ENCODE results near the gene MARCHF10. TPM values are rescaled to one million over a fixed set of nuclear protein-coding genes. Genes with fewer than 3 reads are reported as not detected.

The MARCHF10 gene
- total RNA-seq, 2 donors from 2014 or later = 0.13 TPM; not detected in 1

- no peaks in the 10 kb centered on the region for H3K9me3 Mint-ChIP-seq
- no peak overlapping the region for H3K27ac Mint-ChIP-seq
- H3K27me3 Mint-ChIP-seq = peaks cover 8% of the 10 kb centered on the region
- H3K4me3 Mint-ChIP-seq = no peak overlapping the region
- ATAC-seq (replicated peaks) = no peak
- H3K4me1 Mint-ChIP-seq = peaks cover 8% of the 10 kb centered on the region
- no peaks in the 10 kb centered on the region for H3K36me3 Mint-ChIP-seq (ENCODE audit: low read depth)
Measured at GRCh38 chr17:62716834-62717588, 91.1 kb downstream of the MARCHF10 start.

- no peak for ATAC-seq (replicated peaks)
- H3K27ac Mint-ChIP-seq = no peak overlapping the region
- H3K9me3 Mint-ChIP-seq = no peaks in the 10 kb centered on the region
- no peaks in the 10 kb centered on the region for H3K36me3 Mint-ChIP-seq (ENCODE audit: low read depth)
- H3K4me3 Mint-ChIP-seq = no peak overlapping the region
- H3K27me3 Mint-ChIP-seq = peaks cover 8% of the 10 kb centered on the region
- H3K4me1 Mint-ChIP-seq = peaks cover 8% of the 10 kb centered on the region
Measured at GRCh38 chr17:62715882-62716390, 92.2 kb downstream of the MARCHF10 start.

DNA sequence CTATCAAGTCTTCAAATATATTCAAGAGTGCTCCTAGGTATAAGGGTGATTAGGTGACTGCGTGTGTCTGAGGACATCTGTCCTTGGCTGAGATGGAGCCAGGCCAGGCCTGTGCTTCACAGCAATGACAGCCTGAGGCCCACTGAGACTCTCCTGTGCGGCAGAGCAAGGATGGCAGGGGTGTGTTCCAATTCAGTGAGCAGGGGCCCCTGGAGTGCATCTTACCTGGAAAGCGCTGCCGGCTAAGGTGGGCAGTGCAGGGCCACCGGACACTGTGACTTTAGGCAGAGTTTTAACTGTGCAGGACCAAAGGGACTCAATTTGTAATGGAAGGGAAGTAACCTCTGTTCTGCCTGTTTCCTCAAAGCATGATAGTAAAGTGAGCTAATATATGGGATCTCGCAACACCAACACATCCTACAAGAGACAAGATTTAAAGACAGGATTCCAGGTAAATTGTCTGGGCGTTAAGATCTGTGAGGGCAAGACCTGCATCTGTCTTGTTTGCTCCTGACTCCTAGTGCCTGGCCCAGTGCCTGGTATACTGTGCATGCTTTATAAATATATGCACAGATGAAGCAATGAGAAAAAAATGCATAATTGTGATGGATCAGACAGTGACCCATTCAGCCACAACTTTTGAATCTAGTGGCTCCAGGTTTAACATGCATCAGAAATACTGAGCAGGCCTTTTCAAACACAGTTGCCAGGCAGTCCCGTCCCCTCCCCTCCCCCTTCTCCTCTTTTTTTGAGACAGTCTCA lies 93.9 kb downstream of the MARCHF10 start:
- Mint-ChIP-seq H3K4me3 (no peak overlapping the region), H3K27ac (no peak overlapping the region), H3K36me3 (ENCODE audit: low read depth) (no peaks in the 10 kb centered on the region), H3K27me3 (no peaks in the 10 kb centered on the region), H3K9me3 (no peaks in the 10 kb centered on the region), H3K4me1 (no peaks in the 10 kb centered on the region)
- ATAC-seq (replicated peaks) = no peak

DNA sequence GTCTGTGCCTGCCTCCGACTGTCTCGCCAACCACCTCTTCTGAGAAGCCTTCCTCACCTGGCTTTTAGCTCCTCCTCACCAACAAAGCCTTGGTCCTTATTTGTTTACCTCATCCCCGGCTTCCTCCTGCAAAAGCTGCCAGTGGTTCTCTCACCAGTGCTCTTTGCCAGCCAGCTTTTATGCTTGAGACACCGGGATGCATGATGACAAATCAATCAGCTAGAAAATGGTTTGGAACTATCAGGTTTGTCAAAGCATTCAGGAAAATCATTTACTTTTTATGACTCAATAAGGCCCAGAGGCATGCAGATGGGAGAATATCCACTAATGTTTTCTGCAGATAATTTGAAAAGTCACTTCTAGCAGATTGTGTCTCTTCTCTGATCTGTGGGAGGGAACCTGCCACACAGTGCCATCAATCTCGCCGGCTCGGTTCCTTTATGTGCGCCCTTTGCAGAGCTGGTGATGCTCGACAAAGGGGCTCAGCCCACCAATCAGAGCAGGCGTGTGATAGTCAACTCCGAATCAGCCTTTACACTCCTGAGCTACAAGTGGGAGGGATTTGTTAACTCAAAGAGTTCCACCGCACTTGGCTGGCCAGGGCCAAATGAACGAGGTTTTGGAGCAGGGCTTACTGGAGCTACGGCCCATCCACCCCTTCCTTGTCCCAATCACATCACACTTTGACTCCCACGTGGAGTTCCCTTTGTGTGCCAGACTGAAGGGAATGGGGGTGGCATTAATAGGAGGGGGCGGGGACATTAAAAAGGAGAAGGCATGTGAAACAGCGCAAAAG lies 94.8 kb downstream of the MARCHF10 start:
- no peaks in the 10 kb centered on the region for H3K9me3 Mint-ChIP-seq
- H3K36me3 Mint-ChIP-seq (ENCODE audit: low read depth) = no peaks in the 10 kb centered on the region
- H3K27ac Mint-ChIP-seq = no peak overlapping the region
- no peaks in the 10 kb centered on the region for H3K4me1 Mint-ChIP-seq
- no peak for ATAC-seq (replicated peaks)
- H3K27me3 Mint-ChIP-seq = no peaks in the 10 kb centered on the region
- no peak overlapping the region for H3K4me3 Mint-ChIP-seq

DNA sequence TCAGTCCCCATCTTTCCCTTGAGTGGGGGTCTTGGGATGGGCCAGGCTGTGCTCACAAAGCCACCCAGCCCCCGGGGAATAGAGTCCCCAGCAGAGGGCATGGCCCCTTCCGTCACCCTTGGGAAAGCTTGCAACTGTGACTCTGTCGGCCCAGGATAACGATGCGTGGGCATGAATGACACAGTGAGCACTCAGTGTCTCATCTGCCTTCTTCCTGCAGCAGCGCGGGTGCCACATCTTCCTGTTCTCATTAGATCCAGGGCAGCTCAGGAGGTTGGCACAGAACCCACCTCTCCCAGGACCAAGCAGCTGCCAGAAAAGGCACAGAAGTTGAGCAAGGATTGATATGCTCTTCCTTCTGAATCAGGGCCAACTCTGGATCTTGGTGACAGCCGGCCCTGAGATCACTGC lies 95.9 kb downstream of the MARCHF10 start:
- no peaks in the 10 kb centered on the region for H3K9me3 Mint-ChIP-seq
- ATAC-seq (replicated peaks) = no peak
- no peak overlapping the region for H3K27ac Mint-ChIP-seq
- no peaks in the 10 kb centered on the region for H3K27me3 Mint-ChIP-seq
- no peaks in the 10 kb centered on the region for H3K4me1 Mint-ChIP-seq
- no peaks in the 10 kb centered on the region for H3K36me3 Mint-ChIP-seq (ENCODE audit: low read depth)
- no peak overlapping the region for H3K4me3 Mint-ChIP-seq

DNA sequence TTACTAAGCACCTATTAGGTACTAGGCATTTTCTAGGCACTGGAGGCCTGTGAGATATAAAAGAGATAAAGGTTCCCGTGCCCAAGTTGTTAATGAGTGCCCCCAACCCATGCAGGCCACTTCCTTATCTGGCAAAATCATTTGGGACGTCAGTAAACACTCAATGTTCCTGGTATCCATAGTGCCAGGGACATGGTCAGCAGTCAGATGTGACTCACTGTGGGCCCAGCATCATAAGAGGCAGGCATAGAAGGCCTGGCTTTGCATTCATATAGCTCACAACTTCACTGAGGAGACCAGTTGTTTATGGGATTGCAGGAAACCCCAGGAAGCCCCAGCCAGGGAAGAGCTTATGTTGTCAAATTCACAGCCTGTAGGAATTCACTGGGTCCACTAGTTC lies 99.5 kb downstream of the MARCHF10 start:
- H3K36me3 Mint-ChIP-seq (ENCODE audit: low read depth) = no peaks in the 10 kb centered on the region
- no peaks in the 10 kb centered on the region for H3K9me3 Mint-ChIP-seq
- no peak for ATAC-seq (replicated peaks)
- H3K4me3 Mint-ChIP-seq = no peak overlapping the region
- no peak overlapping the region for H3K27ac Mint-ChIP-seq
- peaks cover 5% of the 10 kb centered on the region for H3K4me1 Mint-ChIP-seq
- H3K27me3 Mint-ChIP-seq = peaks cover 4% of the 10 kb centered on the region

- Mint-ChIP-seq H3K4me3 (no peak overlapping the region), H3K27ac (no peak overlapping the region), H3K4me1 (peaks cover 5% of the 10 kb centered on the region), H3K9me3 (no peaks in the 10 kb centered on the region), H3K27me3 (peaks cover 4% of the 10 kb centered on the region), H3K36me3 (ENCODE audit: low read depth) (no peaks in the 10 kb centered on the region)
- ATAC-seq (replicated peaks) = no peak
Measured at GRCh38 chr17:62707425-62707739, 100.7 kb downstream of the MARCHF10 start.

- Mint-ChIP-seq H3K9me3 (no peaks in the 10 kb centered on the region), H3K27ac (no peak overlapping the region), H3K4me1 (peaks cover 5% of the 10 kb centered on the region), H3K27me3 (peaks cover 4% of the 10 kb centered on the region), H3K4me3 (no peak overlapping the region), H3K36me3 (ENCODE audit: low read depth) (no peaks in the 10 kb centered on the region)
- ATAC-seq (replicated peaks) = no peak
Measured at GRCh38 chr17:62706598-62707424, 101.3 kb downstream of the MARCHF10 start.

DNA sequence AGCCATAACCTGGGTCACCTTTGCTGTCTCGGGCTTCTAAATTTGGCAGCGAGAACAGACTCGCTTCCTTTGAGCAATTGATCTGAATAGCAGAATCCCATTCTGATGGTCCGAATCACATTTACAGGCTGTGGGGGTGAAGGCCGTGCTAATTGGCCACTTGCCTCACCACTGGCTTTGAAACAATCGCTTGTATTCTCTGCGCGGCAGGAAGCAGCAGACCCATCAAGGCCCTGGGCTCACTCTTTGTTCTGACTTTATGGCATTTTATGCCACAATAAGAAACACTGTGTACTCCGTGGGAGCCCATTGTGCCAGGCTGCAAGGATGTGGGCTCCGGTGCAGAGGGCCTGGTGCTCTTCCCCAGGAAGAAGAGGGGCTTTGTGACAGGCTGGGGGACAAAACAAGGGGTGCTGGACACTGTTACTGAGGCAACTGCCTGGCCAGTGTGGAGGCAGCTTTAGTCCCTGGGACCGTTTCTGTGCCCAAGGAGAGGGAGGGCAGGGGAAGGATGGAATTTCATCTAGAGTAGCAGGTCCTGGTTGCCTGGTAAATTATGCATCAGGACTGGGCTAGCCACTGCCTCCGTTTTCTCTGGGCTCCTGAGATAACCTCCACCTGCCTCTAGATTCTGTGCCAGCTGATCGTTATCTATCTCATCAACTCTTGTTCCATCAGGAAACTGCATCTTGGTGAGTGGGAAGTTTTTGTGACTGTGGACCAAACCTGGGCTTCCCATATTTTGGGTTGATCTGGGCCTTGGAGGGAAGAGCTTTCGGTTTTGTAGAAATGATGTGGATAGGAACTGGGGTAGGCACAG lies 102.1 kb downstream of the MARCHF10 start:
- Mint-ChIP-seq H3K4me3 (peak overlapping the region; percentile 70), H3K27me3 (peaks cover 4% of the 10 kb centered on the region), H3K9me3 (no peaks in the 10 kb centered on the region), H3K27ac (no peak overlapping the region), H3K4me1 (peaks cover 5% of the 10 kb centered on the region), H3K36me3 (ENCODE audit: low read depth) (no peaks in the 10 kb centered on the region)
- ATAC-seq (replicated peaks) = no peak

GRCh38 chr17:62705156-62705777 lies 102.8 kb downstream of the MARCHF10 start:
- H3K9me3 Mint-ChIP-seq = no peaks in the 10 kb centered on the region
- ATAC-seq (replicated peaks) = no peak
- no peaks in the 10 kb centered on the region for H3K36me3 Mint-ChIP-seq (ENCODE audit: low read depth)
- H3K4me1 Mint-ChIP-seq = peaks cover 5% of the 10 kb centered on the region
- H3K4me3 Mint-ChIP-seq = peak overlapping the region; percentile 70
- no peak overlapping the region for H3K27ac Mint-ChIP-seq
- peaks cover 4% of the 10 kb centered on the region for H3K27me3 Mint-ChIP-seq

DNA sequence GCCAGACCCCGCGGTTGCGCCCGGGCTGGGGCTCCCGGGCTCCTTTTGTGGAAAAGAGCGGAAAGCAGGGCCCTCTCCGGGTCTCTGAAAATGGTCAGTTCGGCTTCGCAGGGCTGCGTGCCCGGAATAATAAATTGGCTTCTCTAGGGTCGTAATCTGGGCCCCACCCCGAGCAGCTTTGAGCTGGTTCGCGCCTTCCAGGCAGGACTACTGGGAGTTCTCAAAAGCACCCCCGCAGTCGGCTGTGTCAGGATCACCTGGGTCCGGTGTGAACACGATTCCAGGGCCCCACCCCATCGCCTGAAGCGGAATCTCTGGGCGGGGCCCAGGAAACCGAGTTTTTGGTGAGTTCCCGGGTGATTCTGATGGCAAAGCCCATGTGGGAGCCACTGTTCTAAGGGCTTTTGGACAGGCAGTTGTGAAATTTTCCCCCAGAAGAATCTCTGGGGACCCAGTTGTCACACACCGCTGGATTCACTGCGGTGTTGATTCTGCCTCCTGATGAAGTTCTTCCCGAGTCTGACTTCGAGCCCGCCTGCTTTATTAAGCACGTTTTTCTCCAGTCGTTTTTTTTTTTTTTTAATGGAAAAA lies 103.6 kb downstream of the MARCHF10 start:
- Mint-ChIP-seq H3K4me1 (peaks cover 5% of the 10 kb centered on the region), H3K27me3 (peaks cover 7% of the 10 kb centered on the region), H3K27ac (no peak overlapping the region), H3K36me3 (ENCODE audit: low read depth) (no peaks in the 10 kb centered on the region), H3K4me3 (peak overlapping the region; percentile 70), H3K9me3 (no peaks in the 10 kb centered on the region)
- no peak for ATAC-seq (replicated peaks)

GRCh38 chr17:62703776-62704380 lies 104.2 kb downstream of the MARCHF10 start:
- no peak overlapping the region for H3K27ac Mint-ChIP-seq
- peak; percentile 94 for ATAC-seq (replicated peaks)
- peaks cover 7% of the 10 kb centered on the region for H3K27me3 Mint-ChIP-seq
- peaks cover 5% of the 10 kb centered on the region for H3K4me1 Mint-ChIP-seq
- no peaks in the 10 kb centered on the region for H3K36me3 Mint-ChIP-seq (ENCODE audit: low read depth)
- H3K4me3 Mint-ChIP-seq = peak overlapping the region; percentile 70
- no peaks in the 10 kb centered on the region for H3K9me3 Mint-ChIP-seq

Data from activated T-helper 17 cell treated with anti-CD3 and anti-CD28 coated beads, Interleukin-2, amount 50 U/mL, for 72 hours (primary cell).